Breast epithelium (tissue), 3 donors: Measurements from ENCODE around the gene MAPKAPK2.

Source experiments
- CTCF ChIP-seq, 3 donors: fragments of 450-650 bp; IDR thresholded peaks; one replicate each; pipeline ENCODE4 v1.5.1; 2016 to 2017; ENCODE audit warnings: antibody characterized with exemption in 3 of 3, mild to moderate bottlenecking in 3 of 3, moderate library complexity in 3 of 3
- POLR2A ChIP-seq: fragments of 450-650 bp; IDR thresholded peaks from one replicate; pipeline ENCODE4 v1.6.1; 2016; ENCODE audit warnings: antibody characterized with exemption, mild to moderate bottlenecking, moderate library complexity

- TF ChIP-seq CTCF (IDR thresholded peaks at IDR 0.05) (no peak), POLR2A (no peak)
Observed at GRCh38 chr1:206663362-206663761, 21.3 kb upstream of the MAPKAPK2 start.
